Stimulated activated CD8-positive, alpha-beta memory T cell treated with anti-CD3 and anti-CD28 coated beads, Interleukin-12 subunit alpha, Interleukin-12 subunit beta, amount 100 ng/mL, for 4 hours (primary cell): ENCODE measurements around the gene CHEK2.
A peak's percentile ranks its signal among the peaks of the same experiment; 100 is the strongest.
"Not testable (repeated sequence)": the region's sequence is repeated elsewhere in the genome, so short reads cannot be mapped to it uniquely, and the experiment has no call there.

Experiments used
- DNase-seq: peaks from one replicate; pipeline ENCODE4 v3.0.0-alpha.2; 2020; ENCODE audit warnings: low read depth

Gene CHEK2

DNA sequence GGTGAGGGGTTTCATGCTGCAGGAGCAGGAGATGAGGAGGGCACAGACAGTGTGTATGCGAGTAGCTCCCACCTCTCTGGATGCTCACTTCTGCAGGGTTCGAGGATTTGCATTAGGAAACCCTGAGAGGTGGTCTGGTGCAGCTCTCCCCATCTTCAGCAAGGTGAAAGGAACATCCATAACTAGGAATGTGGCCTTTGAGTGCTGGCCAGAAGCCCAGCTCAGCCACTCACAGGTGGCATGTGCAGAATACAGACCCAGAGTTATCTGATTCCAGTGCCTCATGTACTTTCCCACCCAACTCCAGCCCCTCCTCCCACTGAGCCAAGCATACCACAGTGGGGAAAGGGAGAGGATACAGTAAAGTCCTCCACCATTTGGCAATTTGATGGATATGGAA is 51.8 kb downstream of the CHEK2 start:
- DNase-seq: not testable (repeated sequence)

DNA sequence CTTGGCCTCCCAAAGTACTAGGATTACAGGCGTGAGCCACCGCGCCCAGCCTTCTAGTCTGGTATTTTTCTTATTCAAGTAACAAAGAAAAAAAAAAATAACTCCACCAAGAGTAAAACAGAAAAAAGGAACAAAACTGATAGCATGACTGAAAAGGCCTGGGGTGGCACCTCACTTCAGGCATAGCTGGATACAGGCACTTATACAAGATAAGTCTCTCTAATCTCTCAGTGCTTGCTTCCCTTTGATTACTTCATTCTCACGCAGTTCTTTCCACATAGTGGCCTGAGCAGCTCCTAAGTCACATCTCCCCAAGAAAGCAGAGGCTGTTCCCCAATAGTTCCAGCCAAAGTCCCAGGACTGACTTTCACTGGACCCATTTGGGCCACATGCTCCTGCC is 58.7 kb downstream of the CHEK2 start:
- DNase-seq: not testable (repeated sequence)

DNA sequence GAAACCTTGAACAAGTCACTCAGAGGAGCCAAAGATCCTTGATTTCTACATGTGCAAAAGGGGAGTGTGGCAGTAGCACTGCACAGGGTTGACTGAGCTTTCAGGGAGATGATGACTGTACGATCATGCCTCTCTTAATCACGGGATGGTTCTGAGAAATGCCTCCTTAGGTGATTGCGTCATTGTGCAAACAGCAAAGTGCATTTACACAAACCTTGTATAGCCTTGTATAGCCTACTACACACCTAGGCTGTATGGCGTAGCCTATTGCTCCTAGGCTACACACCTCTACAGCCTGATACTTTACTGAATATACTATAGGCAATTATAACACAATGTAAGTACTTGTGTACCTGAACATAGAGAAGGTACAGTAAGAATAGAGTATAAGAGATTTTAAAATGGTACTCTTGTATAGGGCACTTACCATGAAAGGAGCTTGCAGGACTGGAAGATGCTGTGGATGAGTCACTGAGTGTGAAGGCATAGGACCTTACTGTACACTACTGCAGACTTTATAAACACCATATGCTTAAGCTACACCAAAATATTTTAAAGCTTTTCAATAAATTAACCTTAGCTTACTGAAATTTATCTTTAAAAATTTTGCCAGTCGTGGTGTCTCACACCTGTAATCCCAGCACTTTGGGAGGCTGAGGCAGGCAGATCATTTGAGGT is 60.7 kb downstream of the CHEK2 start:
- DNase-seq: not testable (repeated sequence)

DNA sequence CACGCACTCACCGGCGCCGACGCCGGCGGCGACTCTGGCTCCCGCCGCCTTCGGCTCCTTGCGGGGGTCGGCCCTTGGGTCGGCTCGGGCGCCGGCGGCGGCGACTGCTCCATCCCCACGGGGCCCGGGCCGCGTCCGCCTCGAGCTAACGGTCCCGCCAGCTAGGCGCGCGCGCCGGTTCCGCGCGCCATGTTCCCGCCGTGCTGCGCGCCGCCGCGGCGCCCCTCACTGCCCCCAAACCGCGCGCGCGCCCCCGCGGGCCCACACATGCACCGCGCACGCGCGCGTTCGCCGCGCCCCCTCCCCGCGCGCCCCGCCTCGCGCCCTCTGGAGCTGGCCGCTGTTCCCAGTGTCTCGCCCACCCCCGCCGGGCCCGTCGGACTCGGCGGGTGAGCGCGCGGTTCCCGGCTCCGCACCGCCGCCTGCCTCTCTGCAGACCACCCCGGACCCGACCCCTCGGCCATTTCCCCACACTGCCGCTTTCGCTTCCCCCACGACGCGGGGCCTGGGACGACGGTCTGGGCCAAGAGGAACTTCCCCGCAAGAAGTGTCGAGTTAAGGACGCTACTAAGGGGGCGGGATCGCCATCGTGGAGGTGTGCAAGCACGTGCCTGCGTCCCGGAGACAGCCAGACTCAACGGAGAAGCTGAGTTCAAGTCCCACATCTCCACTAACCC is 61.9 kb downstream of the CHEK2 start, which contains the start of gene TTC28:
TSS of gene TTC28 (minus strand) at position 230 of the 677 bp plus-strand sequence. CDS start at position 113, 117 bp downstream.
- DNase-seq: peak; percentile 30

DNA sequence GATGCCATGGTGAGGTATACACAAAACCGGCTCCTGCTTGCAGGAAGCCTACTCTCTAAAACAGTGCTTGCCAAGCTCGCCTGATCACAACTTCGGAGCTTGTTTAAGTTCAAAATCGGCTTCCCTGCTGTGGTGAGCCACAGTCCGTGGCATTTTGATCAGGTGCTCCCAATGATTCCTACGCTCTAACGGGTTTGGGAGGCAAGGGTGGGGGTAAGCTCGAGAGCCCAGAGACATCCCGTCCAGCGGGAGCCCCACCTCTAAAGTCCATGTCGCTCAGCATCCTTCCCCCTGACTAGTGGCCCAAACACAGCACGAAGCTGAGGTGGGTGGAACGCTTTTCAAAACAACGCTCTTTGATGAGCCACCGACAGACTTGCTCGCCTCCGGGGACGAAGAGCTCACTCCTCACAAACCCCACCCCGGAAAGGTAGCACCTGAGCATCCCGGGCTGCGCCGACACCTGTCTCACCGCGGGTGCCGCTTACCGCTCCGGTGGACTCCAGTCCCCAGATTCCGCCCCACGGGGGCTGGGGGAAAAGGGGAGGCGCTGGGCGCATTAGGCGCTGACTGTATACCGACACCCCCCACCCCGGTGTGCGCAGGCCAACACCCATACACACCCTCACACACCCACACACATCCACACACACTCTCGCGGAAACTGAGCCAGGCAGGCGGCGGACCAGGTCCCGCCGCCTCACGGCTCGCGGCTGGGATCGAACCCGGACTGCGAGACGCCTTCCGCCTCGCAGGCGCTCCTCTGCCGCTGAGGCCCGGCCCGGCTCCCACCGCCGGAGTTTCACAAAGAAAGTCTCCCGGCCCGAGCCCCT is 62.6 kb downstream of the CHEK2 start:
- DNase-seq: not testable (repeated sequence)

DNA sequence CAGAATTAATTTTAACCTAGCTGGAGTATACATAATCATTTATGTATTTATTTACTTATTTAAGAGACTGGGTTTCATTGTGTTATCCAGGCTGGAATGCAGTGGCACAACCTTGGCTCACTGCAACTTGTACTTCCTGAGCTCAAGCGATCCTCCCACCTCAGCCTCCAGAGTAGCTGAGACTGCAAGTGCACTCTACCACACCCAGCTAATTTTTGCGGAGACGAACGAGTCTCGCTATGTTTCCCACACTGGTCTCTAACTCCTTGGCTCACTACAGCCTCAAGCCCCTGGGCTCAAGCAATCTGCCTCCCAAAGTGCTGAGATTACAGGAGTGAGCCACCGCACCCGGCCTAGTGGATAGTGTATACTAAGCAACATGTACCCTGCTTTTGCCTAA is 63.5 kb downstream of the CHEK2 start:
- not testable (repeated sequence) for DNase-seq

DNA sequence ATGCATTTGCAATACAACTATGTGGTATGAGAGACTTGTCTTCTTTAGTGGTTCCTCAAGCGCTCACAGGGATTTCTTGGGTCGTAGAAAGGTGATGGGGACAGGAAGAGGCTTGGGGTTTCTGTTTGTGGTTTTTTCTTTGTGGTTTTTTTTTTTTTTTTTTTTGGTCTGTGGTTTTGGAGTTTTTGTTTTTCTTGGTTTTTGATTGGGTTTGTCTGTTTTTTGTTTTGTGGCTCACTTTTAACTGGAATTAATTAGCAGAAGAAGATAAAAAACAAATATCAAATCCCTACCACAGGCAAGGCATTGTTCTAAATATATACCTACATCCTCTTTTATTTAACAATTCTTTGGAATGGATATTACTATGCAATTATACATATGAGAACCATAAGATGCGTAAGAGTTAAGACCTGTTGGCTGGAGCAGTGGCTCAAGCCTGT is 67.5 kb downstream of the CHEK2 start:
- no peak for DNase-seq

DNA sequence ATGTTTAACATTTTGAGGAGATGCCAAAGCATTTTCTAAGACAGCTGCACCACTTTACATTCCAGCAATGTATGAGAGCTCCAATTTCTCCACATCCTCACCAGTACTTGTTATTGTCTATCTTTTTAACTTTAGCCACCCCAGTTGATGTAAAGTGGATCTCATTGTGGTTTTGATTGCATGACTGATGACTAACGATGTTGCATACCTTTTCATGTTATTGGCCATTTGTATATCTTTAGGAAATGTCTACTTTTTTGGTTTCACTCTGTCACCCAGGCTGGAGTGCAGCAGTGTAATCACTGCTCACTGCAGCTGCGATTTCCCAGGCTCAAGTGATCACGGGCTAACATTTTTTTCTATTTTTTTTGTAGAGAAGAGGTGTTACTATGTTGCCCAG is 70.9 kb downstream of the CHEK2 start:
- DNase-seq: no peak

DNA sequence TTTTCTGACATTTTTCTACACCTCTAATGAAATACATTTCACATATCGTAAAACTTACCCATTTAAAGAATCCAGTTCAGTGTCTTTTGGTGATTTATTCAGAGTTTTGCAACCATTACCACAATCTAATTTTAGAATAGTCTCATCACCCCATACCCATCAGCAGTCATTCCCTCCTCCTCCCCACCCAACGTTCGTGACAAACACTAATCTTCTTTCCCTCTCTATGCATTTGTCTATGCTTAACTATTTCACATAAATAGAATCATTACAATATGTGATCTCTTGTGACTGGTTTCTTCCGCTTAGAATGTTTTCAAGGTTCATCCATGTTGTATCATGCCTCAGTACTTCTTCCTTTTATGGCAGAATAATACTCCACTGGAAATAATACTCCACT is 71.5 kb downstream of the CHEK2 start:
- no peak for DNase-seq

DNA sequence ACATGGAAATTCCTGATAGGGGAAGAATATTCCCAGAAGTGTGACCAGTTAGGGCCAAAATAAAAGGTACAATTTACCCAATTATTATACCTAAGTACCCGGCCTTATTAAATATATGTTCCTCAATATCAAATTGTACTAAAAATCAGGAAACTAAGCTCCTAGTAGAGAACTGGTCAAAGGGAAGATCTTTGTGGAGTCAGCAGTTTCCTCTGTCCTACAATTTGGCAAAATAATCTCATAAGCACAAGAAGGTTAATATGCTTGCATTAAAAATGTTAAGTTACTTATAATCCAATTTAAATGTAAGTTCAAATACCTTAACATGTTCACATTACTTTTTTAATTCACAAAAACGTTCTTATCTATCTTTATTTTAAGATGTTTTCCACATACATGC is 72.2 kb downstream of the CHEK2 start:
- no peak for DNase-seq

DNA sequence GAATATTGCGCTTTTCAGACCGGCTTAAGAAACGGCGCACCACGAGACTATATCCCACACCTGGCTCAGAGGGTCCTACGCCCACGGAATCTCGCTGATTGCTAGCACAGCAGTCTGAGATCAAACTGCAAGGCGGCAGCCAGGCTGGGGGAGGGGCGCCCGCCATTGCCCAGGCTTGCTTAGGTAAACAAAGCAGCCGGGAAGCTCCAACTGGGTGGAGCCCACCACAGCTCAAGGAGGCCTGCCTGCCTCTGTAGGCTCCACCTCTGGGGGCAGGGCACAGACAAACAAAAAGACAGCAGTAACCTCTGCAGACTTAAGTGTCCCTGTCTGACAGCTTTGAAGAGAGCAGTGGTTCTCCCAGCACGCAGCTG is 78.1 kb downstream of the CHEK2 start:
- DNase-seq: not testable (repeated sequence)

DNA sequence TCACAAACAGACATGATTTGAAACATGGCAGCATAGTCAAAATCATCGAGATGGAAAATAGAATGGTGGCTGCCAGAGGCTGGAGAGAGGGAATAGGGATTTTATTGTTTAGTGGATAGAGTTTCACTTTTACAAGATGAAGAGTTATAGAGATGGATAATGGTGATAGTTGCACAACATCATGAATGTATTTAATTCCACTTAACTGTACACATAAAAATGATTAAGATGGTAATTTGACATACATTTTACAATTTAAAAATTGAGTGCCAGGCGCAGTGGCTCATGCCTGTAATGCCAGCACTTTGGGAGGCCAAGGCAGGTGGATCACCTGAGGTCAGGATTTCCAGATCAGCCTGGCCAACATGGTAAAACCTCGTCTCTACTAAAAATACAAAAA is 83.2 kb downstream of the CHEK2 start:
- DNase-seq: no peak

DNA sequence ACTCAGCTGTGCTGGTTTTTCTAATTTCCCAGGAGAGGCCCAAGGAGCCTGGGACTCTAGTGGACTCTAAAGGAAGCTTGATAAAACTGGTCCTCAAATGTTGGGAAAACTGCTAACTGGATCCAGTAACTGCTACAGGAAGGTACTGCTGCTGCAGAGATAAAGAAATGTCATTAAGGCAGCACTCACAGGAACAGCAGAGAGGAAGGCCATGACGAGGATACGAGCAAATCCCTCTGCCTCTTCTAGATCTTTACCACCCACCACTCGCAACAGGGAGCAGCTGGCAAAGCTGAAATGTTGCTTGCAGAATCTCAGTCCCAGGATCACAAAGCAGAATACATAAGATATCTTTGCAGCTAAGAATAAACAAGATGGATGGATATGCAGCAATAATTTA is 85.4 kb downstream of the CHEK2 start:
- DNase-seq: no peak

DNA sequence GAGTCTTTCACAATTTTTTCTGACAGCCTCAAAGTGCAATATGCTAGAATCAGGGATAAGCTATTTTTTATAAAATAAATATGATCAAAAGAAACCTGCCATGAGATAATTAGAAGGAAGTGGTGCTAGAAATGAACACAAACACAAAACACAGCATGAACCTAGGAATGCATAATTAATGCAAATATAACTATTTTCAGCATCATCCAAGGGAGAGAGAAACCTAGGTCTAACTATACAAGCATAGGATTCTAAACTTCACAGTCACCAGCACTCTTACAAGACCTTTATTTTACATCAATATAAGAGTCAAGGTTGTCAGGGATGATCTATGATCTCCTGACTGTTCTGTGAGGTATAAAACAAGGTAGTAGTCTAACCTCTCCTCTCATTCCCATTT is 91.2 kb downstream of the CHEK2 start:
- DNase-seq: no peak

DNA sequence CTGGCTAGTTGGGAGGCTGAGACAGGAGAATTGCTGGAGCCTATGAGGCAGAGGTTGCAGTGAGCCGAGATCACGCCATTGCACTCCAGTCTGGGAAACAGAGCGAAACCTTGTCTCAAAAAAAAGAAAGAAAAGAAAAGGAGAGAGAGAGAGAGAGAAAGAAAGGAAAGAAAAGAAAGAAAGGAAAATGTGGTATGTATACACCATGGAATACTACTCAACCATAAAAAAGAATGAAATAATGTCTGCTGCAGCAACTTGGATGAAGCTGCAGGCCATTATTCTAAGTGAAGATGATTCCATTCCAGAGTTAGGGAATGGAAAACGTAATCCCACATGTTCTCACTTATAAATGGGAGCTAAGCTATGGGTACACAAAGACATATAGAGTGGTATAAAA is 92.8 kb downstream of the CHEK2 start:
- no peak for DNase-seq

DNA sequence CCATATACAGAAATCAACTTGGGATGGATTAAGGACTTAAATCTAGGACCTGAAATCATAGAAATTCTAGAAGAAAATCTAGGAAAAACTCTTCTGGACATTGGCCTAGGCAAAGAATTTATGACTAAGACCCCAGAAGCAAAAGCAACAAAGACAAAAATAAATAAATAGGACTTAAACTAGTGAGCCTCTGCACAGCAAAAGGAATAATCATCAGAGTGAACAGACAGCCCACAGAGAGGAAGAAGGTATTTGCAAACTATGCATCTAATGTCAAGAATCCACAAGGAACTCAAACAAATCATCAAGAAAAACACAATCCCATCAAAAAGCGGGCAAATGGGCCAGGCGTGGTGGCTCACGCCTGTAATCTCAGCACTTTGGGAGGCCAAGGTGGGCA is 94.4 kb downstream of the CHEK2 start:
- no peak for DNase-seq

DNA sequence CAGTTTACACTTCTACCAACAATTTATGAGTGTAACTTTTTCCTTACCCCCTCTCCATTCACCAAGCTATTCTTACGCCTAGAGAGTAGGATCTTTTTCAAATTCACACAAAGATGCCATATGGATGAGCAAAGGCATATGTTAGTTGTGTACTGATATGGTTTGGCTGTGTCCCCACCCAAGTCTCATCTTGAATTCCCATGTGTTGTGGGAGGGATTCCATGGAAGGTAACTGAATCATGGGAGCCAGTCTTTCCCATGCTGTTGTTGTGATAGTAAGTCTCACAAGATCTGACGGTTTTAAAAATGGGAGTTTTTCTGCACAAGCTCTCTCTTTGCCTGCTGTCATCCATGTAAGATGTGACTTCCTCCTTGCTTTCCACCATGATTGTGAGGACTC is 102.3 kb downstream of the CHEK2 start:
- no peak for DNase-seq
